HepG2 (cell line): ENCODE measurements around the gene PCYT2. TPM values are rescaled to one million over a fixed set of nuclear protein-coding genes. Genes with fewer than 3 reads are reported as not detected.
A peak's percentile ranks its signal among the peaks of the same experiment; 100 is the strongest.

Source experiments
- AKAP8 ChIP-seq: sonication (generic); formaldehyde crosslinking; IDR thresholded peaks from 2 replicates; pipeline ENCODE4 v1.5.1; 2020; ENCODE audit warnings: mild to moderate bottlenecking, missing genetic modification reagents
- ATAD3A ChIP-seq: sonication (generic); formaldehyde crosslinking; IDR thresholded peaks from 2 replicates; pipeline ENCODE4 v1.4.0; 2020; ENCODE audit warnings: missing genetic modification reagents
- EZH2 ChIP-seq: conservative IDR thresholded peaks from 2 replicates; pipeline ENCODE4 v1.6.1; 2012; ENCODE audit warnings: mild to moderate bottlenecking, low read depth, low read length, moderate library complexity
- HNRNPUL1 ChIP-seq: fragments of 200-400 bp; formaldehyde crosslinking; IDR thresholded peaks from 2 replicates; pipeline ENCODE4 v1.6.1; 2017; ENCODE audit warnings: low read depth, mild to moderate bottlenecking, low read length, moderate library complexity
- MAF1 ChIP-seq: sonication (generic); formaldehyde crosslinking; IDR thresholded peaks from 2 replicates; pipeline ENCODE4 v1.5.0; 2020; ENCODE audit warnings: missing genetic modification reagents, borderline replicate concordance
- NFE2L2 ChIP-seq: fragments of 150-350 bp; IDR thresholded peaks from 2 replicates; pipeline ENCODE4 v1.6.1; 2014; ENCODE audit warnings: low read length
- NR3C1 ChIP-seq: sonication (generic); formaldehyde crosslinking; IDR thresholded peaks from 2 replicates; pipeline ENCODE4 v1.4.0; 2020; ENCODE audit warnings: missing genetic modification reagents
- PAX8 ChIP-seq: sonication (generic); formaldehyde crosslinking; IDR thresholded peaks from 2 replicates; pipeline ENCODE4 v1.8.0; 2022; ENCODE audit warnings: mild to moderate bottlenecking, missing genetic modification reagents, borderline replicate concordance
- PHF21A ChIP-seq: sonication (generic); formaldehyde crosslinking; IDR thresholded peaks from 2 replicates; pipeline ENCODE4 v1.5.0; 2020; ENCODE audit warnings: mild to moderate bottlenecking, missing genetic modification reagents
- RFX1 ChIP-seq: fragments of 450-650 bp; IDR thresholded peaks from 2 replicates; pipeline ENCODE4 v1.6.1; 2017
- SMARCE1 ChIP-seq: fragments of 450-650 bp; IDR thresholded peaks from 2 replicates; pipeline ENCODE4 v1.6.1; 2017; ENCODE audit warnings: borderline replicate concordance
- TMF1 ChIP-seq: sonication (generic); formaldehyde crosslinking; IDR thresholded peaks from 2 replicates; pipeline ENCODE4 v1.8.1; 2022; ENCODE audit warnings: low read depth, missing genetic modification reagents
- ZFP37 ChIP-seq: sonication (generic); formaldehyde crosslinking; IDR thresholded peaks from 2 replicates; pipeline ENCODE4 v1.4.0; 2020; ENCODE audit warnings: missing genetic modification reagents, borderline replicate concordance
- ZNF263 ChIP-seq: sonication (generic); formaldehyde crosslinking; IDR thresholded peaks from 2 replicates; pipeline ENCODE4 v1.4.0; 2020; ENCODE audit warnings: missing genetic modification reagents
- ZNF430 ChIP-seq: sonication (generic); formaldehyde crosslinking; IDR thresholded peaks from 2 replicates; pipeline ENCODE4 v1.9.0; 2021; ENCODE audit warnings: mild to moderate bottlenecking, missing genetic modification reagents
- ZNF510 ChIP-seq: sonication (generic); formaldehyde crosslinking; IDR thresholded peaks from 2 replicates; pipeline ENCODE4 v1.4.0; 2020; ENCODE audit warnings: low read depth, mild to moderate bottlenecking, missing genetic modification reagents
- ZNF672 ChIP-seq: sonication (generic); formaldehyde crosslinking; IDR thresholded peaks from 2 replicates; pipeline ENCODE4 v1.8.1; 2022; ENCODE audit warnings: missing genetic modification reagents
- ZNF703 ChIP-seq: sonication (generic); formaldehyde crosslinking; IDR thresholded peaks from 2 replicates; pipeline ENCODE4 v1.5.1; 2020; ENCODE audit warnings: missing genetic modification reagents, mild to moderate bottlenecking, moderate library complexity, borderline replicate concordance
- polyA plus RNA-seq, 8 experiments: library from polyadenylated mRNA; depleted of rRNA in 3 of 8; stranded (reverse) in 7 of 8; unstranded in 1 of 8; fragments of >200 nt; fragmentation: Illumina TruSeq in 4 of 8; extraction: Trizol in 4 of 8; gene quantifications; 2 replicates each; pipeline versions ENCODE4 v1.2.1 to v1.2.3, GENCODE V29; 2011 to 2016; ENCODE audit warnings: low read depth in 4 of 8, missing spikeins in 1 of 8, mixed read lengths in 1 of 8; ENCODE audit not compliant: insufficient read depth in 1 of 8
- total RNA-seq, 5 experiments: library from RNA; depleted of rRNA; stranded (reverse); fragments of >200 nt; fragmentation: Illumina TruSeq; extraction: Trizol; gene quantifications; 2 replicates each; pipeline ENCODE4 v1.2.3, GENCODE V29; 2016; ENCODE audit warnings: low read depth in 1 of 5
- TF ChIP-seq, protein P1 (sequence below): sonication (generic); formaldehyde crosslinking; IDR thresholded peaks from 2 replicates; pipeline ENCODE4 v1.4.0; 2020; ENCODE audit warnings: mild to moderate bottlenecking, missing genetic modification reagents
- TF ChIP-seq, protein P2 (sequence below): sonication (generic); formaldehyde crosslinking; IDR thresholded peaks from 2 replicates; pipeline ENCODE4 v1.4.0; 2020; ENCODE audit warnings: mild to moderate bottlenecking, missing genetic modification reagents
- TF ChIP-seq, protein P3 (sequence below): sonication (generic); formaldehyde crosslinking; IDR thresholded peaks from 2 replicates; pipeline ENCODE4 v1.8.0; 2022; ENCODE audit warnings: missing genetic modification reagents, low read depth, mild to moderate bottlenecking, borderline replicate concordance
- TF ChIP-seq, protein P4 (sequence below): sonication (generic); formaldehyde crosslinking; conservative IDR thresholded peaks from 2 replicates; pipeline ENCODE4 v1.8.0; 2022; ENCODE audit warnings: low read depth, missing genetic modification reagents

PCYT2 gene
- total and polyA plus RNA-seq, 2 of the 13 experiments (the other 11 are each of a cell fraction or from before 2014, with no cell fraction given): 147 to 297 TPM

- TF ChIP-seq, protein P1, sequence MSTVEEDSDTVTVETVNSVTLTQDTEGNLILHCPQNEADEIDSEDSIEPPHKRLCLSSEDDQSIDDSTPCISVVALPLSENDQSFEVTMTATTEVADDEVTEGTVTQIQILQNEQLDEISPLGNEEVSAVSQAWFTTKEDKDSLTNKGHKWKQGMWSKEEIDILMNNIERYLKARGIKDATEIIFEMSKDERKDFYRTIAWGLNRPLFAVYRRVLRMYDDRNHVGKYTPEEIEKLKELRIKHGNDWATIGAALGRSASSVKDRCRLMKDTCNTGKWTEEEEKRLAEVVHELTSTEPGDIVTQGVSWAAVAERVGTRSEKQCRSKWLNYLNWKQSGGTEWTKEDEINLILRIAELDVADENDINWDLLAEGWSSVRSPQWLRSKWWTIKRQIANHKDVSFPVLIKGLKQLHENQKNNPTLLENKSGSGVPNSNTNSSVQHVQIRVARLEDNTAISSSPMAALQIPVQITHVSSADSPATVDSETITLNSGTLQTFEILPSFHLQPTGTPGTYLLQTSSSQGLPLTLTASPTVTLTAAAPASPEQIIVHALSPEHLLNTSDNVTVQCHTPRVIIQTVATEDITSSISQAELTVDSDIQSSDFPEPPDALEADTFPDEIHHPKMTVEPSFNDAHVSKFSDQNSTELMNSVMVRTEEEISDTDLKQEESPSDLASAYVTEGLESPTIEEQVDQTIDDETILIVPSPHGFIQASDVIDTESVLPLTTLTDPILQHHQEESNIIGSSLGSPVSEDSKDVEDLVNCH (CRISPR knock-in tag): no peak
- TF ChIP-seq, protein P2, sequence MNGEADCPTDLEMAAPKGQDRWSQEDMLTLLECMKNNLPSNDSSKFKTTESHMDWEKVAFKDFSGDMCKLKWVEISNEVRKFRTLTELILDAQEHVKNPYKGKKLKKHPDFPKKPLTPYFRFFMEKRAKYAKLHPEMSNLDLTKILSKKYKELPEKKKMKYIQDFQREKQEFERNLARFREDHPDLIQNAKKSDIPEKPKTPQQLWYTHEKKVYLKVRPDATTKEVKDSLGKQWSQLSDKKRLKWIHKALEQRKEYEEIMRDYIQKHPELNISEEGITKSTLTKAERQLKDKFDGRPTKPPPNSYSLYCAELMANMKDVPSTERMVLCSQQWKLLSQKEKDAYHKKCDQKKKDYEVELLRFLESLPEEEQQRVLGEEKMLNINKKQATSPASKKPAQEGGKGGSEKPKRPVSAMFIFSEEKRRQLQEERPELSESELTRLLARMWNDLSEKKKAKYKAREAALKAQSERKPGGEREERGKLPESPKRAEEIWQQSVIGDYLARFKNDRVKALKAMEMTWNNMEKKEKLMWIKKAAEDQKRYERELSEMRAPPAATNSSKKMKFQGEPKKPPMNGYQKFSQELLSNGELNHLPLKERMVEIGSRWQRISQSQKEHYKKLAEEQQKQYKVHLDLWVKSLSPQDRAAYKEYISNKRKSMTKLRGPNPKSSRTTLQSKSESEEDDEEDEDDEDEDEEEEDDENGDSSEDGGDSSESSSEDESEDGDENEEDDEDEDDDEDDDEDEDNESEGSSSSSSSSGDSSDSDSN (CRISPR knock-in tag): peak; percentile 69
- 0 out of 2 replicates have a peak, but pooled peaks have one; percentile 12 for TF ChIP-seq MAF1 (CRISPR knock-in tag)
- TF ChIP-seq ZNF672 (CRISPR knock-in tag): peak; percentile 52; the same call in 1 of the 2 replicates
- TF ChIP-seq PAX8 (CRISPR knock-in tag): no peak
- TF ChIP-seq, protein P3, sequence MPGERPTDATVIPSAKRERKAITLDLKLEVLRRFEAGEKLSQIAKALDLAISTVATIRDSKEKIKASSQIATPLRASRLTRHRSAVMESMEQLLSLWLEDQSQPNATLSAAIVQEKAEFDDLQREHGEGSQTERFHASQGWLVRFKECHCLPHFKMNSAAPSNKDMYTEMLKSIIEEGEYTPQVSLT (CRISPR knock-in tag): no peak
- 0 out of 2 replicates have a peak, but pooled peaks have one; percentile 40 for TF ChIP-seq ZNF263 (CRISPR knock-in tag)
- no peak for TF ChIP-seq PHF21A (CRISPR knock-in tag)
- TF ChIP-seq HNRNPUL1: no peak
- peak; percentile 84 for TF ChIP-seq TMF1
- peak; percentile 92 for TF ChIP-seq AKAP8
- TF ChIP-seq ATAD3A: no peak
- no peak for TF ChIP-seq ZFP37 (CRISPR knock-in tag)
- TF ChIP-seq NR3C1 (CRISPR knock-in tag): no peak
- no peak for TF ChIP-seq RFX1
- TF ChIP-seq EZH2: no peak
- TF ChIP-seq SMARCE1: no peak
- TF ChIP-seq ZNF703 (CRISPR knock-in tag): no peak; the same call in 1 of the 2 replicates
- TF ChIP-seq ZNF510 (CRISPR knock-in tag): no peak
- TF ChIP-seq NFE2L2: no peak
- peak; percentile 43; the same call in 1 of the 2 replicates for TF ChIP-seq ZNF430 (CRISPR knock-in tag)
- TF ChIP-seq, protein P4, sequence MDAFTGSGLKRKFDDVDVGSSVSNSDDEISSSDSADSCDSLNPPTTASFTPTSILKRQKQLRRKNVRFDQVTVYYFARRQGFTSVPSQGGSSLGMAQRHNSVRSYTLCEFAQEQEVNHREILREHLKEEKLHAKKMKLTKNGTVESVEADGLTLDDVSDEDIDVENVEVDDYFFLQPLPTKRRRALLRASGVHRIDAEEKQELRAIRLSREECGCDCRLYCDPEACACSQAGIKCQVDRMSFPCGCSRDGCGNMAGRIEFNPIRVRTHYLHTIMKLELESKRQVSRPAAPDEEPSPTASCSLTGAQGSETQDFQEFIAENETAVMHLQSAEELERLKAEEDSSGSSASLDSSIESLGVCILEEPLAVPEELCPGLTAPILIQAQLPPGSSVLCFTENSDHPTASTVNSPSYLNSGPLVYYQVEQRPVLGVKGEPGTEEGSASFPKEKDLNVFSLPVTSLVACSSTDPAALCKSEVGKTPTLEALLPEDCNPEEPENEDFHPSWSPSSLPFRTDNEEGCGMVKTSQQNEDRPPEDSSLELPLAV (CRISPR knock-in tag): peak; percentile 57; the same call in 1 of the 2 replicates
Measured at GRCh38 chr17:81869221-81870130, 41.7 kb downstream of the PCYT2 start (continued).
